Anterior cingulate cortex (tissue), 58 donors: ENCODE data around the gene GHR.

Experiments
- DNase-seq, 58 donors: peaks; one replicate each; lab custom pipeline; 2025; lab: John Stamatoyannopoulos, UW

GHR gene

GRCh38 chr5:42760426-42760825 lies 337.2 kb downstream of the GHR start:
- no peak for DNase-seq

DNA sequence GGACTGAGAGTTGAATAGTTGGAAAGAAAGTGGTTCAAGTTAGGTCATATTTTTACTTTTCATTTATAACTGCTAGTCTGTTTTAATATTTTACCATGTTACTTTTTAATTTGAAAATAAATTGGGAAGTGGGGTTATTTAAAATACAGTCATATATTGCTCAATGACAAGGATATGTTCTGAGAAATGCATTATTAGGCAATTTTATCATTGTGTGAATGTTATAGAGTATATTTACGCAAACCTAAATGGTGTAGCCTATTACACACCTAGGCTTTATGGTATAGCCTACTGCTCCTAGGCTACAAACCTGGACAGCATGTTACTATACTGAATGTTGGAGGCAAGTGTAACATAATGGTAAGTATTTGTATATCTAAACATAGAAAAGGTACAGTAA lies 338.6 kb downstream of the GHR start:
- DNase-seq, result no peak

DNA sequence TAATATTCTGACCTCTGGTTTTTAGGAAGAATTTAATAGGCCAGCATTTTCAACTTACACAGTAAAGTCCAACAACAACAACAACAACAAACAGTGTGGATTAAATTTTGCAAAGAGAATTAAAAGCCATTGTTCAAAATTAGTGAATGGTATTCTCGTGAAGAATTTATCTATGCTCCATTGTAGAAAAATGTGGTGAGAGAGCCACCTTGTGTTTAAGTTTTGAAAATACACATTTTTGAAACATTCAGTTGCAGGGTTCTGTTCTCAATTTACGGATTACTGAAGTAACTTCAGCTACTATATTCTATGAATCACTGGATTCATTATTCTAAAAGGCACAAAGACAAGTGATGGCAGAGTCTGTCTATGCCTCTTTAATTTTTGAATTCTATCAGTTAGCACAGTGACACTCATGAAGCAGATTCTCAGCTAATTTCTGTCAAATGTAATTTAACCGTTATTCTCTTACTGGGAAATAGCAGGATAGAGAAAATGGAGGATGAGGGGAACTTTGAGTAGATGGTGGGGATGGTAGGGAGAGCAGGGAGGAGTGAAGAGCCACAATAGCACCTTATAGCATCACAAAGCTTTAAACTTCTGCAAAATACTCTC lies 344.4 kb downstream of the GHR start:
- DNase-seq, result no peak

GRCh38 chr5:42768106-42768504 lies 344.9 kb downstream of the GHR start:
- no peak for DNase-seq

GRCh38 chr5:42770003-42770402 lies 346.8 kb downstream of the GHR start:
- no peak for DNase-seq
